Smooth muscle cell (in vitro differentiated cells): ENCODE measurements around the gene TRAT1. TPM values are rescaled to one million over a fixed set of nuclear protein-coding genes. Genes with fewer than 3 reads are reported as not detected.

ENCODE experiments used
- DNase-seq: peaks from one replicate; lab custom pipeline; 2025; ENCODE audit not compliant: unreplicated experiment; lab: John Stamatoyannopoulos, UW
- H2AFZ ChIP-seq: fragments of 200-600 bp; sonication (generic); 2 replicates; pipeline ENCODE4 v1.6.0; 2016; ENCODE audit warnings: antibody characterized with exemption, low read depth, mild to moderate bottlenecking
- H3F3A ChIP-seq: fragments of 200-600 bp; sonication (generic); 2 replicates; pipeline ENCODE4 v1.6.0; 2017; ENCODE audit warnings: antibody characterized with exemption, low read depth
- H3K27ac ChIP-seq: fragments of 200-600 bp; sonication (generic); 2 replicates; pipeline ENCODE4 v1.5.1; 2016; ENCODE audit warnings: low read depth, mild to moderate bottlenecking
- H3K27me3 ChIP-seq: fragments of 200-600 bp; sonication (generic); 2 replicates; pipeline ENCODE4 v1.6.1; 2016; ENCODE audit warnings: low read depth, mild to moderate bottlenecking
- H3K36me3 ChIP-seq: fragments of 200-600 bp; sonication (generic); 2 replicates; pipeline ENCODE4 v1.5.1; 2016; ENCODE audit warnings: low read depth
- H3K4me1 ChIP-seq: fragments of 200-600 bp; sonication (generic); 2 replicates; pipeline ENCODE4 v1.5.1; 2016; ENCODE audit warnings: low read depth
- H3K4me2 ChIP-seq: fragments of 200-600 bp; sonication (generic); 2 replicates; pipeline ENCODE4 v1.6.0; 2016; ENCODE audit warnings: mild to moderate bottlenecking
- H3K4me3 ChIP-seq: fragments of 200-600 bp; sonication (generic); 2 replicates; pipeline ENCODE4 v1.5.1; 2016; ENCODE audit warnings: mild to moderate bottlenecking
- H3K79me2 ChIP-seq: fragments of 200-600 bp; sonication (generic); 2 replicates; pipeline ENCODE4 v1.6.0; 2016; ENCODE audit warnings: low read depth, mild to moderate bottlenecking
- H3K9ac ChIP-seq: fragments of 200-600 bp; sonication (generic); 2 replicates; pipeline ENCODE4 v1.6.0; 2016; ENCODE audit warnings: low read depth
- H3K9me3 ChIP-seq: fragments of 200-600 bp; sonication (generic); replicated peaks from 2 replicates; pipeline ENCODE4 v1.5.1; 2016; ENCODE audit warnings: low read depth
- H4K20me1 ChIP-seq: fragments of 200-600 bp; sonication (generic); 2 replicates; pipeline ENCODE4 v1.6.0; 2016; ENCODE audit warnings: low read depth
- WGBS: methylation state at CpG from one replicate; pipeline ENCODE4 v1.1.7; 2016; ENCODE audit warnings: low lambda C conversion rate; 5-methylcytosine and 5-hydroxymethylcytosine counted together
- polyA plus RNA-seq: library from polyadenylated mRNA; unstranded; fragments of >200 nt; fragmentation: Nextera tagmentation; extraction: Ambion mirVana; gene quantifications from 2 replicates; pipeline ENCODE4 v1.2.1, GENCODE V29; 2016
- total RNA-seq: library from RNA; depleted of rRNA; stranded (reverse); fragments of >200 nt; gene quantifications from 2 replicates; pipeline ENCODE4 v1.2.3, GENCODE V29; 2014
- TF ChIP-seq, protein P1 (sequence below): fragments of 200-600 bp; sonication (generic); IDR thresholded peaks from 2 replicates; pipeline ENCODE4 v1.5.1; 2017; ENCODE audit warnings: borderline replicate concordance, mild to moderate bottlenecking, antibody characterized with exemption; ENCODE audit not compliant: insufficient read depth, poor library complexity, severe bottlenecking

Gene TRAT1
- total and polyA plus RNA-seq, 2 experiments from 2014 or later = not detected

DNA sequence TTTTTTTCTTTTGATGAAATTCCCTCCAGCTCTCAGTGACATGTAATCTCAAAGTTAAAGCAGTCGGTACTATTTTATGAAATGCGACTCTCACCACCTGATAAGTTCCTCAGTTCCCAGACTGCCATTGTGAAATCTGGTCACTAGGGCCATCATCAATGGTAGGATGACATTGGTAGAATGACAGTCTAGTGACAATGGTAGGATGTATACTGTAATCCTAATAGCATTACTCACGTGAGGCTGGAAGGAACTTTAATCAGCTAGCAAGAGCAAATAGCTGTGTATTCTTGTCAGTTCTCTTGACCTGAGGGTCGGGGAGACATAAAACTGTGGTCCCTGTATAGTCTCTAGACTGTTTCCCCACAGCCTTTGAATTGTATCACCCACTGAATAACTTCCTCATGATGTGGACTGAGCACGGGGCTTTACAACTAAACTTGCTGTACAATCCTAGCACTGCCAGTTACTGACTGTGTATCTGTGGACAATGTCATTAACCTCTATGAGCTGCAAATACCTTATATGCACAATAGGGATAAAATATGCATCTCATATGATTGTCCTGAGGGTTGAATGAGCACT, 23.2 kb downstream of the TRAT1 start:
- peaks cover 10% of the 10 kb centered on the region for H3K27me3 ChIP-seq
- H4K20me1 ChIP-seq = no peaks in the 10 kb centered on the region
- no peaks in the 10 kb centered on the region for H3K36me3 ChIP-seq
- TF ChIP-seq, protein P1, sequence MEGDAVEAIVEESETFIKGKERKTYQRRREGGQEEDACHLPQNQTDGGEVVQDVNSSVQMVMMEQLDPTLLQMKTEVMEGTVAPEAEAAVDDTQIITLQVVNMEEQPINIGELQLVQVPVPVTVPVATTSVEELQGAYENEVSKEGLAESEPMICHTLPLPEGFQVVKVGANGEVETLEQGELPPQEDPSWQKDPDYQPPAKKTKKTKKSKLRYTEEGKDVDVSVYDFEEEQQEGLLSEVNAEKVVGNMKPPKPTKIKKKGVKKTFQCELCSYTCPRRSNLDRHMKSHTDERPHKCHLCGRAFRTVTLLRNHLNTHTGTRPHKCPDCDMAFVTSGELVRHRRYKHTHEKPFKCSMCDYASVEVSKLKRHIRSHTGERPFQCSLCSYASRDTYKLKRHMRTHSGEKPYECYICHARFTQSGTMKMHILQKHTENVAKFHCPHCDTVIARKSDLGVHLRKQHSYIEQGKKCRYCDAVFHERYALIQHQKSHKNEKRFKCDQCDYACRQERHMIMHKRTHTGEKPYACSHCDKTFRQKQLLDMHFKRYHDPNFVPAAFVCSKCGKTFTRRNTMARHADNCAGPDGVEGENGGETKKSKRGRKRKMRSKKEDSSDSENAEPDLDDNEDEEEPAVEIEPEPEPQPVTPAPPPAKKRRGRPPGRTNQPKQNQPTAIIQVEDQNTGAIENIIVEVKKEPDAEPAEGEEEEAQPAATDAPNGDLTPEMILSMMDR = no peak
- DNase-seq = no peak
- H3K4me2 ChIP-seq = no peak overlapping the region
- H2AFZ ChIP-seq = no peak overlapping the region
- H3K79me2 ChIP-seq = no peaks in the 10 kb centered on the region
- H3K9ac ChIP-seq = no peak overlapping the region
- H3K4me3 ChIP-seq = no peak overlapping the region
- H3K4me1 ChIP-seq = no peaks in the 10 kb centered on the region
- H3K9me3 ChIP-seq = no peaks in the 10 kb centered on the region
- no peaks in the 10 kb centered on the region for H3F3A ChIP-seq
- no peak overlapping the region for H3K27ac ChIP-seq
- 81% methylated on average over 5 of the region's 5 CpGs for WGBS

DNA sequence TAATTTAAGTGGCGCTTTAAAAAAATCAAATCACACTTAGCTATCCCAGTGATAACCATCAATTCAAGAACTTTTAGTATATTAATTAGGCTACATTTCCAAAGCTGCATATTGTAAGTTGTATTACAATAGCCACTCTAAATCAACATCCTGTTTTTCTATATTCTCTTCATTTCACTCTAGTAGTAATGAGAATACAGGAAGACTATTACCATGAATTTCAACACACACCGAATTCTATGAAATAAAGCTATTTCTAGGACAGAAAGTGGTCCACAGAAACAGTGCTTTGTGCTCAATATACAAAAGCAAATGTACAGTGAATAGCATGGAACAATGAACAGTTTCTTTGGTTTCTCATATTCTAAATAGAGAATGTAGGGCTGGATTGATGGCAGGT, 24.6 kb downstream of the TRAT1 start:
- Histone ChIP-seq H3K4me2 (no peak overlapping the region), H3K27ac (no peak overlapping the region), H3K4me3 (no peak overlapping the region), H3K79me2 (no peaks in the 10 kb centered on the region), H3K4me1 (no peaks in the 10 kb centered on the region), H4K20me1 (no peaks in the 10 kb centered on the region), H3K9me3 (no peaks in the 10 kb centered on the region), H3F3A (no peaks in the 10 kb centered on the region), H3K9ac (no peak overlapping the region), H3K36me3 (no peaks in the 10 kb centered on the region), H2AFZ (no peak overlapping the region), H3K27me3 (peaks cover 10% of the 10 kb centered on the region)
- TF ChIP-seq, protein P1 = no peak
- 83% methylated on average over 2 of the region's 2 CpGs for WGBS
- no peak for DNase-seq

DNA sequence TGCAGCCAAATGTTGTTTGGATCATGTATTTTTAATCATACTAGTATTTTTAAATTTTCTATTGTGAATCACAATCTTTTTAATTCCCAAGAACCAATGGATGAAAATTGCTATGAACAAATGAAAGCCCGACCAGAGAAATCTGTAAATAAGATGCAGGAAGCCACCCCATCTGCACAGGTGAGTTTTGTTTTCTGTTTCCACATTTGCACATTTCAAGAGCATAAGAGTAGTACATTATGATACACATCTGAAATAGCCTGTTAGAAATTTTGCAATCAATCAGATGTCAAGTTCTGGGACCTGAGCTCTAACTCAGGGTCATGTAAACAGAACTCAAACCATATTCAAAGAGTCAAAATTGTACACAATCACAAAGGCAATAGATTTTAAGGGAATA, 26.5 kb downstream of the TRAT1 start:
- H4K20me1 ChIP-seq = no peaks in the 10 kb centered on the region
- 88% methylated on average over 1 of the region's 1 CpG for WGBS
- no peak overlapping the region for H3K4me2 ChIP-seq
- H3K4me3 ChIP-seq = no peak overlapping the region
- no peaks in the 10 kb centered on the region for H3K36me3 ChIP-seq
- no peaks in the 10 kb centered on the region for H3K79me2 ChIP-seq
- TF ChIP-seq, protein P1 = no peak
- H3K9ac ChIP-seq = no peak overlapping the region
- DNase-seq = no peak
- H3F3A ChIP-seq = no peaks in the 10 kb centered on the region
- H2AFZ ChIP-seq = no peak overlapping the region
- H3K9me3 ChIP-seq = no peaks in the 10 kb centered on the region
- peaks cover 10% of the 10 kb centered on the region for H3K27me3 ChIP-seq
- no peak overlapping the region for H3K27ac ChIP-seq
- no peaks in the 10 kb centered on the region for H3K4me1 ChIP-seq

DNA sequence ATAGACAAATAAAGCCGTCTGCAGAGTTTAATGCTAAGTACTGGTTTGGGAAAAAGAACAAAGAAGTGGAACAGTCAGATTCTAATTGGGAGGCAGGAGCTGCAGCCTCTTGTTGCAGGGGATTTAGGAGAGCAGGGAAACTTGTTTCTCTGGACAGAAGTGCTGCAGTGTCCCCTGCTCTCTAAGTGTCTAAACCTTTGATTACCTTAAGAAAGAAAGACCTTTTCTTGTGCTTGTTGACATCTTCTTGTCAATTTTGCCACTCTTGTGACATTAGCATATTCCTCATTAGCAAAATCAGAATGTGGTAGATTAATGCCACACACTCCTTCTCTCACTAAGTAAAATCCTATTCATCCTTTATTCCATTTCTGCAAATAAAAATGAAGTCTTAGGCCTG, 38.8 kb downstream of the TRAT1 start:
- DNase-seq = no peak
- no peaks in the 10 kb centered on the region for H3K9me3 ChIP-seq
- peaks cover 6% of the 10 kb centered on the region for H3K4me1 ChIP-seq
- H3K36me3 ChIP-seq = no peaks in the 10 kb centered on the region
- H3K9ac ChIP-seq = no peak overlapping the region
- no peak overlapping the region for H3K27ac ChIP-seq
- H3K79me2 ChIP-seq = no peaks in the 10 kb centered on the region
- no peak overlapping the region for H3K4me3 ChIP-seq
- no peak overlapping the region for H2AFZ ChIP-seq
- H3F3A ChIP-seq = no peaks in the 10 kb centered on the region
- H4K20me1 ChIP-seq = no peaks in the 10 kb centered on the region
- TF ChIP-seq, protein P1 = no peak
- 53% methylated on average over 1 of the region's 1 CpG for WGBS
- H3K4me2 ChIP-seq = no peak overlapping the region
- no peaks in the 10 kb centered on the region for H3K27me3 ChIP-seq
